ENCODE measurements around the gene CASS4.

DNA sequence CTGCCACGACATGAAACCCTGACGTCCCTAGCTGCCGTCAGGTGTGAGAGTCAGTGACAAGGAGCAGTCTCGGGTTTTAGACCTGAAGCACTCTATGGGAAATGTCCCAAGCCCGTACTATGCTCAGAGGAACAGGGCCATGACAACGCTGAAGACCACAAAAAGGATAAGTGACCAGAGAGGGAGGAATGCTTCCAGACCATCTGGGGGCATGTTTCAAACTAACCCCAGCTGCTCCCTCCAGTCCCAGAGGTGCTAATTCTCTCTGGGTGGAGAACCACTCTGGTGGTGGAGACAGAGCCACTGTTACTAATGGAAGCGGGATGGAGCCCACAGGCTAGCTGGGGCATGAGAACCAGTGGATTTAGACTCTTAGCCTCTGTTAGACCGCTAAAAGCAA, 28.7 kb upstream of the CASS4 start:
- TF ChIP-seq, protein P1, sequence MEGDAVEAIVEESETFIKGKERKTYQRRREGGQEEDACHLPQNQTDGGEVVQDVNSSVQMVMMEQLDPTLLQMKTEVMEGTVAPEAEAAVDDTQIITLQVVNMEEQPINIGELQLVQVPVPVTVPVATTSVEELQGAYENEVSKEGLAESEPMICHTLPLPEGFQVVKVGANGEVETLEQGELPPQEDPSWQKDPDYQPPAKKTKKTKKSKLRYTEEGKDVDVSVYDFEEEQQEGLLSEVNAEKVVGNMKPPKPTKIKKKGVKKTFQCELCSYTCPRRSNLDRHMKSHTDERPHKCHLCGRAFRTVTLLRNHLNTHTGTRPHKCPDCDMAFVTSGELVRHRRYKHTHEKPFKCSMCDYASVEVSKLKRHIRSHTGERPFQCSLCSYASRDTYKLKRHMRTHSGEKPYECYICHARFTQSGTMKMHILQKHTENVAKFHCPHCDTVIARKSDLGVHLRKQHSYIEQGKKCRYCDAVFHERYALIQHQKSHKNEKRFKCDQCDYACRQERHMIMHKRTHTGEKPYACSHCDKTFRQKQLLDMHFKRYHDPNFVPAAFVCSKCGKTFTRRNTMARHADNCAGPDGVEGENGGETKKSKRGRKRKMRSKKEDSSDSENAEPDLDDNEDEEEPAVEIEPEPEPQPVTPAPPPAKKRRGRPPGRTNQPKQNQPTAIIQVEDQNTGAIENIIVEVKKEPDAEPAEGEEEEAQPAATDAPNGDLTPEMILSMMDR (conservative IDR thresholded peaks at IDR 0.05 in 1 of 2, IDR thresholded peaks at IDR 0.05 in 1 of 2; ENCODE audit: low read depth in 1 of 2, low read length in 2 of 2): no peak
- TF ChIP-seq EZH2 (IDR thresholded peaks at IDR 0.05; ENCODE audit: low read length, missing control alignments): no peak

Measured in fibroblast of lung (primary cell).